ENCODE data around the gene INCENP.

Gene INCENP

GRCh38 chr11:62125316-62125715 lies 1.5 kb downstream of the INCENP start:
- DNase-seq = no peak

- no peak for DNase-seq
Observed at GRCh38 chr11:62125881-62126280, 2.1 kb downstream of the INCENP start.

GRCh38 chr11:62127426-62127825 lies 3.6 kb downstream of the INCENP start:
- DNase-seq = no peak

GRCh38 chr11:62127941-62128770 lies 4.3 kb downstream of the INCENP start:
- DNase-seq = no peak

GRCh38 chr11:62128835-62129234 lies 5.0 kb downstream of the INCENP start:
- no peak for DNase-seq

GRCh38 chr11:62129590-62130282 lies 5.9 kb downstream of the INCENP start:
- DNase-seq = no peak

- DNase-seq = no peak
Observed at GRCh38 chr11:62130283-62131169, 6.7 kb downstream of the INCENP start.

- no peak for DNase-seq
Observed at GRCh38 chr11:62131170-62131464, 7.3 kb downstream of the INCENP start.

- no peak for DNase-seq
Observed at GRCh38 chr11:62132191-62132590, 8.4 kb downstream of the INCENP start.

- no peak for DNase-seq
Observed at GRCh38 chr11:62132689-62133293, 9.0 kb downstream of the INCENP start.

GRCh38 chr11:62133328-62134065 lies 9.7 kb downstream of the INCENP start:
- no peak for DNase-seq

GRCh38 chr11:62137276-62137861 lies 13.6 kb downstream of the INCENP start:
- no peak for DNase-seq

- no peak for DNase-seq
Observed at GRCh38 chr11:62137881-62138629, 14.2 kb downstream of the INCENP start.

- no peak for DNase-seq
Observed at GRCh38 chr11:62138630-62139425, 15.0 kb downstream of the INCENP start.

- DNase-seq = no peak
Observed at GRCh38 chr11:62139526-62140303, 15.9 kb downstream of the INCENP start.

GRCh38 chr11:62140304-62141110 lies 16.7 kb downstream of the INCENP start:
- DNase-seq = no peak

GRCh38 chr11:62141111-62142042 lies 17.6 kb downstream of the INCENP start:
- no peak for DNase-seq

GRCh38 chr11:62142043-62142375 lies 18.2 kb downstream of the INCENP start:
- DNase-seq = no peak
